NCI-H187 treated with DMSO at 0.1 percent for 48 hours (cell line): ENCODE results near the gene TRIM52.
"Not testable (repeated sequence)": the region's sequence is repeated elsewhere in the genome, so short reads cannot be mapped to it uniquely, and the experiment has no call there.

ENCODE experiments used
- DNase-seq: peaks from one replicate; lab custom pipeline; 2025; lab: John Stamatoyannopoulos, UW

The TRIM52 gene

GRCh38 chr5:181260720-181261319, at the start of gene TRIM52:
Gene TRIM52, minus strand, starts transcription at chr5:181261143. Its CDS starts 330 bp downstream, at chr5:181260813.
- no peak for DNase-seq

GRCh38 chr5:181287331-181287730, 26.4 kb upstream of the TRIM52 start:
- not testable (repeated sequence) for DNase-seq

- not testable (repeated sequence) for DNase-seq
These were observed 25.2 kb upstream of the TRIM52 start for GRCh38 chr5:181285962-181286705.

- not testable (repeated sequence) for DNase-seq
These were observed 23.2 kb upstream of the TRIM52 start for GRCh38 chr5:181283841-181284755.

GRCh38 chr5:181283347-181283746, 22.4 kb upstream of the TRIM52 start:
- no peak for DNase-seq

GRCh38 chr5:181282874-181283273, 21.9 kb upstream of the TRIM52 start:
- DNase-seq = no peak

- DNase-seq = not testable (repeated sequence)
These were observed 21.5 kb upstream of the TRIM52 start for GRCh38 chr5:181282415-181282814.

GRCh38 chr5:181281984-181282316, 21.0 kb upstream of the TRIM52 start:
- no peak for DNase-seq

GRCh38 chr5:181281077-181281983, 20.4 kb upstream of the TRIM52 start:
- DNase-seq = no peak

- no peak for DNase-seq
These were observed 19.4 kb upstream of the TRIM52 start for GRCh38 chr5:181280251-181280762.

- not testable (repeated sequence) for DNase-seq
These were observed 12.4 kb upstream of the TRIM52 start for GRCh38 chr5:181273433-181273744.

- DNase-seq = no peak
These were observed 10.1 kb upstream of the TRIM52 start for GRCh38 chr5:181271081-181271480.

GRCh38 chr5:181267907-181268306, 7.0 kb upstream of the TRIM52 start:
- not testable (repeated sequence) for DNase-seq

- DNase-seq = not testable (repeated sequence)
These were observed 6.5 kb upstream of the TRIM52 start for GRCh38 chr5:181267291-181267904.

GRCh38 chr5:181265092-181265671, 4.2 kb upstream of the TRIM52 start:
- DNase-seq = no peak

- DNase-seq = no peak
These were observed 2.7 kb upstream of the TRIM52 start for GRCh38 chr5:181263633-181264032.

GRCh38 chr5:181261320-181262049, 542 bp upstream of the TRIM52 start:
- DNase-seq = no peak

- no peak for DNase-seq
These were observed 796 bp downstream of the TRIM52 start for GRCh38 chr5:181259974-181260719.

GRCh38 chr5:181259283-181259682, 1.7 kb downstream of the TRIM52 start:
- no peak for DNase-seq
